Mucosa of rectum (tissue), 2 donors: ENCODE results near the gene PPP1R3A.

Source experiments
- H3K27ac ChIP-seq, 2 donors: one replicate each; pipeline ENCODE4 v1.7.0; 2013; ENCODE audit warnings: inconsistent platforms in 2 of 2, low read depth in 2 of 2, low read length in 2 of 2
- H3K27me3 ChIP-seq, 2 donors: one replicate each; pipeline ENCODE4 v1.7.0; 2013; ENCODE audit warnings: low read length in 2 of 2; ENCODE audit not compliant: control insufficient read depth in 2 of 2, insufficient read depth in 2 of 2
- H3K36me3 ChIP-seq, 2 donors: one replicate each; pipeline ENCODE4 v1.7.0; 2013; ENCODE audit warnings: low read length in 2 of 2; ENCODE audit not compliant: control insufficient read depth in 2 of 2, insufficient read depth in 2 of 2
- H3K4me1 ChIP-seq, 2 donors: one replicate each; pipeline ENCODE4 v1.7.0; 2013; ENCODE audit warnings: low read length in 2 of 2, mild to moderate bottlenecking in 1 of 2; ENCODE audit not compliant: control insufficient read depth in 2 of 2, insufficient read depth in 2 of 2
- H3K4me3 ChIP-seq, 2 donors: one replicate each; pipeline ENCODE4 v1.7.0; 2013; ENCODE audit warnings: low read length in 2 of 2
- H3K9ac ChIP-seq, 2 donors: one replicate each; pipeline ENCODE4 v1.7.0; 2013; ENCODE audit warnings: low read length in 2 of 2, low read depth in 1 of 2, mild to moderate bottlenecking in 1 of 2
- H3K9me3 ChIP-seq, 2 donors: one replicate each; pipeline ENCODE4 v1.7.0; 2013; ENCODE audit warnings: low read length in 2 of 2; ENCODE audit not compliant: control insufficient read depth in 2 of 2
- donor health status: healthy.
- donor health status: Normal muscosa, but diverticular disease.

PPP1R3A gene

GRCh38 chr7:113832196-113832745 is 86.5 kb downstream of the PPP1R3A start:
- H3K4me3 ChIP-seq: no peak overlapping the region
- no peaks in the 10 kb centered on the region for H3K4me1 ChIP-seq
- H3K27ac ChIP-seq: no peak overlapping the region
- no peak overlapping the region for H3K9ac ChIP-seq
- no peaks in the 10 kb centered on the region for H3K9me3 ChIP-seq
- no peaks in the 10 kb centered on the region for H3K27me3 ChIP-seq
- no peaks in the 10 kb centered on the region for H3K36me3 ChIP-seq

- no peaks in the 10 kb centered on the region for H3K4me1 ChIP-seq
- no peaks in the 10 kb centered on the region for H3K9me3 ChIP-seq
- no peak overlapping the region for H3K9ac ChIP-seq
- H3K4me3 ChIP-seq: no peak overlapping the region
- H3K27me3 ChIP-seq: no peaks in the 10 kb centered on the region
- H3K36me3 ChIP-seq: no peaks in the 10 kb centered on the region
- H3K27ac ChIP-seq: no peak overlapping the region
Observed at GRCh38 chr7:113831556-113831955, 87.3 kb downstream of the PPP1R3A start.

- H3K9me3 ChIP-seq: no peaks in the 10 kb centered on the region
- no peak overlapping the region for H3K27ac ChIP-seq
- H3K36me3 ChIP-seq: no peaks in the 10 kb centered on the region
- H3K4me3 ChIP-seq: no peak overlapping the region
- no peaks in the 10 kb centered on the region for H3K27me3 ChIP-seq
- no peak overlapping the region for H3K9ac ChIP-seq
- H3K4me1 ChIP-seq: no peaks in the 10 kb centered on the region
Observed at GRCh38 chr7:113828581-113828980, 90.2 kb downstream of the PPP1R3A start.
